WTC11 (cell line): ENCODE measurements around the gene EVI5L. TPM values are rescaled to one million over a fixed set of nuclear protein-coding genes. Genes with fewer than 3 reads are reported as not detected.

ENCODE experiments used
- ATAC-seq: fragments of 200-7000 bp; cut with Tn5 transposase; 2 replicates; pipeline ENCODE4 v1.10.0; 2021; ENCODE audit warnings: mild to moderate bottlenecking, moderate library complexity
- CTCF ChIA-PET: fragments of 300-600 bp; sonication (Branson Sonifier 250); formaldehyde crosslinking; loops from one replicate; lab custom pipeline; 2021; ENCODE audit warnings: antibody characterized with exemption; lab: Charles Lee
- POLR2A ChIA-PET: fragments of 350-600 bp; sonication (Branson Sonifier 250); formaldehyde crosslinking; loops from one replicate; lab custom pipeline; 2021; ENCODE audit warnings: antibody characterized with exemption; lab: Charles Lee
- DNase-seq: peaks from one replicate; pipeline ENCODE4 v3.0.0; 2021; ENCODE audit warnings: low spot score
- H3K27ac Mint-ChIP-seq: 2 replicates; pipeline ENCODE4 v1.8.0; 2021; ENCODE audit warnings: mixed read lengths
- H3K27me3 Mint-ChIP-seq: 2 replicates; pipeline ENCODE4 v1.8.0; 2021; ENCODE audit warnings: low read depth, mild to moderate bottlenecking, moderate library complexity, mixed read lengths
- H3K36me3 Mint-ChIP-seq: 2 replicates; pipeline ENCODE4 v1.8.0; 2021; ENCODE audit warnings: mixed read lengths
- H3K4me1 Mint-ChIP-seq: 2 replicates; pipeline ENCODE4 v1.8.0; 2022; ENCODE audit warnings: mixed read lengths
- H3K4me3 Mint-ChIP-seq: 2 replicates; pipeline ENCODE4 v1.8.0; 2021; ENCODE audit warnings: mild to moderate bottlenecking, moderate library complexity, mixed read lengths
- H3K9me3 Mint-ChIP-seq: 2 replicates; pipeline ENCODE4 v1.8.0; 2021; ENCODE audit warnings: mixed read lengths
- CBFB ChIP-seq: sonication (generic); formaldehyde crosslinking; IDR thresholded peaks from 2 replicates; pipeline ENCODE4 v1.8.1; 2022; ENCODE audit warnings: mild to moderate bottlenecking, low read depth, missing genetic modification reagents
- E2F1 ChIP-seq: sonication (generic); formaldehyde crosslinking; IDR thresholded peaks from 2 replicates; pipeline ENCODE4 v1.8.0; 2022; ENCODE audit warnings: mild to moderate bottlenecking, missing genetic modification reagents
- ELF4 ChIP-seq: sonication (generic); formaldehyde crosslinking; IDR thresholded peaks from 2 replicates; pipeline ENCODE4 v1.8.1; 2022; ENCODE audit warnings: low read depth, mild to moderate bottlenecking, moderate library complexity, missing genetic modification reagents
- ESRRA ChIP-seq: sonication (generic); formaldehyde crosslinking; IDR thresholded peaks from 2 replicates; pipeline ENCODE4 v1.8.1; 2022; ENCODE audit warnings: mild to moderate bottlenecking, missing genetic modification reagents, borderline replicate concordance
- ETV6 ChIP-seq: sonication (generic); formaldehyde crosslinking; IDR thresholded peaks from 2 replicates; pipeline ENCODE4 v1.8.1; 2022; ENCODE audit warnings: mild to moderate bottlenecking, missing genetic modification reagents
- FOXK1 ChIP-seq: sonication (generic); formaldehyde crosslinking; IDR thresholded peaks from 2 replicates; pipeline ENCODE4 v1.8.0; 2022; ENCODE audit warnings: mild to moderate bottlenecking, moderate library complexity, missing genetic modification reagents
- JAZF1 ChIP-seq: fragments of 250-450 bp; sonication (Bioruptor Pico); IDR thresholded peaks from 2 replicates; pipeline ENCODE4 v1.9.0; 2021; ENCODE audit warnings: moderate library complexity, mild to moderate bottlenecking, inconsistent platforms
- JUN ChIP-seq: sonication (generic); formaldehyde crosslinking; IDR thresholded peaks from 2 replicates; pipeline ENCODE4 v1.8.0; 2023; ENCODE audit warnings: mild to moderate bottlenecking, missing genetic modification reagents
- MAX ChIP-seq: sonication (generic); formaldehyde crosslinking; IDR thresholded peaks from 2 replicates; pipeline ENCODE4 v1.8.0; 2022; ENCODE audit warnings: mild to moderate bottlenecking, missing genetic modification reagents
- MLX ChIP-seq: sonication (generic); formaldehyde crosslinking; IDR thresholded peaks from 2 replicates; pipeline ENCODE4 v1.8.1; 2023; ENCODE audit warnings: mild to moderate bottlenecking, missing genetic modification reagents, moderate library complexity
- MYBL2 ChIP-seq: sonication (generic); formaldehyde crosslinking; IDR thresholded peaks from 2 replicates; pipeline ENCODE4 v1.8.1; 2023; ENCODE audit warnings: mild to moderate bottlenecking, moderate library complexity, missing genetic modification reagents
- NFE2L1 ChIP-seq: sonication (generic); formaldehyde crosslinking; IDR thresholded peaks from 2 replicates; pipeline ENCODE4 v1.8.1; 2023; ENCODE audit warnings: missing genetic modification reagents
- NR3C1 ChIP-seq: sonication (generic); formaldehyde crosslinking; conservative IDR thresholded peaks from 2 replicates; pipeline ENCODE4 v1.8.1; 2023; ENCODE audit warnings: low read depth, mild to moderate bottlenecking, missing genetic modification reagents
- SMAD3 ChIP-seq: sonication (generic); formaldehyde crosslinking; IDR thresholded peaks from 2 replicates; pipeline ENCODE4 v1.8.0; 2022; ENCODE audit warnings: missing genetic modification reagents, mild to moderate bottlenecking, borderline replicate concordance
- SMAD4 ChIP-seq: sonication (generic); formaldehyde crosslinking; IDR thresholded peaks from 2 replicates; pipeline ENCODE4 v1.8.0; 2022; ENCODE audit warnings: mild to moderate bottlenecking, missing genetic modification reagents
- TCF7 ChIP-seq: sonication (generic); formaldehyde crosslinking; IDR thresholded peaks from 2 replicates; pipeline ENCODE4 v1.8.0; 2022; ENCODE audit warnings: mild to moderate bottlenecking, low read depth, missing genetic modification reagents, moderate library complexity
- TEAD1 ChIP-seq: sonication (generic); formaldehyde crosslinking; IDR thresholded peaks from 2 replicates; pipeline ENCODE4 v1.8.0; 2022; ENCODE audit warnings: mild to moderate bottlenecking, missing genetic modification reagents
- TEAD4 ChIP-seq: sonication (generic); formaldehyde crosslinking; IDR thresholded peaks from 2 replicates; pipeline ENCODE4 v1.8.0; 2022; ENCODE audit warnings: mild to moderate bottlenecking, missing genetic modification reagents
- ZBTB43 ChIP-seq: sonication (generic); formaldehyde crosslinking; IDR thresholded peaks from 2 replicates; pipeline ENCODE4 v1.8.1; 2023; ENCODE audit warnings: mild to moderate bottlenecking, missing genetic modification reagents
- ZMAT4 ChIP-seq: fragments of 250-450 bp; sonication (Bioruptor Pico); IDR thresholded peaks from 2 replicates; pipeline ENCODE4 v1.9.0; 2021; ENCODE audit warnings: mild to moderate bottlenecking
- ZNF219 ChIP-seq: sonication (generic); formaldehyde crosslinking; IDR thresholded peaks from 2 replicates; pipeline ENCODE4 v1.8.0; 2023; ENCODE audit warnings: missing genetic modification reagents, mild to moderate bottlenecking, borderline replicate concordance
- ZNF281 ChIP-seq: sonication (generic); formaldehyde crosslinking; IDR thresholded peaks from 2 replicates; pipeline ENCODE4 v1.8.0; 2023; ENCODE audit warnings: mild to moderate bottlenecking, missing genetic modification reagents
- ZNF532 ChIP-seq: fragments of 250-450 bp; sonication (Bioruptor Pico); IDR thresholded peaks from 2 replicates; pipeline ENCODE4 v1.9.0; 2021; ENCODE audit warnings: mild to moderate bottlenecking, borderline replicate concordance
- ZNF671 ChIP-seq: fragments of 250-450 bp; sonication (Bioruptor Pico); IDR thresholded peaks from 2 replicates; pipeline ENCODE4 v1.8.0; 2021; ENCODE audit warnings: mild to moderate bottlenecking
- total RNA-seq: library from RNA; stranded (reverse); gene quantifications from 3 replicates; pipeline ENCODE4 v1.2.3, GENCODE V29; 2021

The EVI5L gene
- total RNA-seq, 1 experiment from 2014 or later, result 10.5 TPM

- Mint-ChIP-seq H3K36me3 (no peaks in the 10 kb centered on the region), H3K9me3 (no peaks in the 10 kb centered on the region), H3K27me3 (peaks cover 77% of the 10 kb centered on the region), H3K4me3 (peak overlapping the region; percentile 79), H3K27ac (no peak overlapping the region), H3K4me1 (peaks cover 21% of the 10 kb centered on the region)
- DNase-seq (peak; percentile 60), ATAC-seq (peak; percentile 2)
- POLR2A ChIA-PET, result interaction anchor here (0.6 to 1.9 kb wide), 9 partner anchors 9 to 138 kb away, joined by 3 to 11 read pairs (median 4); partner anchors contain the start of genes MAP2K7 and TIMM44
- CTCF ChIA-PET, result interaction anchor here (0.6 to 4.5 kb wide), 32 partner anchors 7 to 1401 kb away, joined by 3 to 45 read pairs (median 6); partner anchors contain the start of genes LRRC8E, MAP2K7, PET100 and PRR36
- TF ChIP-seq MAX, result peak; percentile 90
- no peak for TF ChIP-seq JUN
- TF ChIP-seq NFE2L1 (CRISPR knock-in tag), result no peak
- no peak for TF ChIP-seq TEAD1
- no peak for TF ChIP-seq TEAD4 (CRISPR knock-in tag)
- TF ChIP-seq TCF7 (CRISPR knock-in tag), result no peak
- no peak for TF ChIP-seq ZNF219 (CRISPR knock-in tag)
- no peak for TF ChIP-seq CBFB (CRISPR knock-in tag)
- no peak for TF ChIP-seq JAZF1
- no peak for TF ChIP-seq SMAD3 (CRISPR knock-in tag)
- TF ChIP-seq ZBTB43 (CRISPR knock-in tag), result peak; percentile 74; the same call in 1 of the 2 replicates
- 0 out of 2 replicates have a peak, but pooled peaks have one; percentile 60 for TF ChIP-seq E2F1 (CRISPR knock-in tag)
- 0 out of 2 replicates have a peak, but pooled peaks have one; percentile 22 for TF ChIP-seq FOXK1 (CRISPR knock-in tag)
- no peak for TF ChIP-seq ELF4 (CRISPR knock-in tag)
- TF ChIP-seq MLX (CRISPR knock-in tag), result no peak
- TF ChIP-seq ZNF671 (CRISPR knock-in tag), result no peak
- no peak for TF ChIP-seq SMAD4 (CRISPR knock-in tag)
- no peak; the same call in 1 of the 2 replicates for TF ChIP-seq ZNF281 (CRISPR knock-in tag)
- no peak for TF ChIP-seq ZMAT4
- no peak for TF ChIP-seq ESRRA (CRISPR knock-in tag)
- TF ChIP-seq ZNF532 (CRISPR knock-in tag), result no peak
- TF ChIP-seq MYBL2 (CRISPR knock-in tag), result no peak
- no peak for TF ChIP-seq ETV6 (CRISPR knock-in tag)
- TF ChIP-seq NR3C1 (CRISPR knock-in tag), result no peak
Measured at GRCh38 chr19:7861619-7862412, 31.8 kb downstream of the EVI5L start.
